HL-60 (cell line): ENCODE measurements around the gene FDX2.

Experiments used
- DNase-seq, 2 experiments: peaks; one replicate each; pipeline ENCODE4 v3.0.0-alpha.2; 2010 to 2020; ENCODE audit warnings: low read depth in 1 of 2, low spot score in 1 of 2
- H3K27ac ChIP-seq: fragments of 250-450 bp; sonication (Bioruptor Pico); replicated peaks from 2 replicates; pipeline ENCODE4 v1.5.1; 2020; ENCODE audit warnings: mild to moderate bottlenecking, moderate library complexity
- H3K27me3 ChIP-seq: fragments of 250-450 bp; sonication (Bioruptor Pico); 2 replicates; pipeline ENCODE4 v1.5.1; 2021; ENCODE audit warnings: mild to moderate bottlenecking, moderate library complexity; ENCODE audit not compliant: insufficient read depth, poor library complexity, severe bottlenecking
- H3K4me3 ChIP-seq: replicated peaks from 2 replicates; pipeline ENCODE4 v1.5.1; 2011; ENCODE audit warnings: mild to moderate bottlenecking, control low read depth, low read length; ENCODE audit not compliant: insufficient read depth
- CTCF ChIP-seq: IDR thresholded peaks from one replicate; pipeline ENCODE4 v1.5.1; 2011; ENCODE audit warnings: low read length, control low read depth, inconsistent platforms; ENCODE audit not compliant: insufficient read depth
- GABPA ChIP-seq: IDR thresholded peaks from 2 replicates; pipeline ENCODE4 v1.6.1; 2012; ENCODE audit warnings: low read depth
- POLR2AphosphoS5 ChIP-seq: IDR thresholded peaks from 2 replicates; pipeline ENCODE4 v1.6.1; 2012; ENCODE audit warnings: low read depth
- SPI1 ChIP-seq: IDR thresholded peaks from 2 replicates; pipeline ENCODE4 v1.6.1; 2012; ENCODE audit warnings: low read depth, mild to moderate bottlenecking, borderline replicate concordance
- TF ChIP-seq, protein P1 (sequence below): IDR thresholded peaks from 2 replicates; pipeline ENCODE4 v1.6.1; 2012; ENCODE audit warnings: low read depth; ENCODE audit not compliant: insufficient replicate concordance

Gene FDX2

GRCh38 chr19:10271543-10272086, 44.2 kb downstream of the FDX2 start:
- H3K27ac ChIP-seq = peak overlapping the region; percentile 59
- peak in 1 of 2 experiments; percentile 29 for DNase-seq
- peak overlapping the region; percentile 32 for H3K4me3 ChIP-seq
- no peak for TF ChIP-seq CTCF
- 0 out of 2 replicates have a peak, but pooled peaks have one; percentile 10 for TF ChIP-seq SPI1
- H3K27me3 ChIP-seq = peaks cover 2% of the 10 kb centered on the region

- peak in 1 of 2 experiments; percentile 68 for DNase-seq
- H3K27ac ChIP-seq = peak within 1 kb of the TSS; percentile 59
- TF ChIP-seq POLR2AphosphoS5 = no peak
Measured at GRCh38 chr19:10270616-10271394, 45.0 kb downstream of the FDX2 start, which contains the start of gene ICAM1. Gene ICAM1, plus strand, starts transcription at chr19:10271120. Its CDS starts 40 bp downstream, at chr19:10271160.

GRCh38 chr19:10270180-10270615, 45.6 kb downstream of the FDX2 start:
- peak overlapping the region; percentile 59 for H3K27ac ChIP-seq
- H3K4me3 ChIP-seq = peak overlapping the region; percentile 32
- DNase-seq = peak; percentile 92
- TF ChIP-seq GABPA = no peak
- no peak for TF ChIP-seq CTCF
- TF ChIP-seq, protein P1, sequence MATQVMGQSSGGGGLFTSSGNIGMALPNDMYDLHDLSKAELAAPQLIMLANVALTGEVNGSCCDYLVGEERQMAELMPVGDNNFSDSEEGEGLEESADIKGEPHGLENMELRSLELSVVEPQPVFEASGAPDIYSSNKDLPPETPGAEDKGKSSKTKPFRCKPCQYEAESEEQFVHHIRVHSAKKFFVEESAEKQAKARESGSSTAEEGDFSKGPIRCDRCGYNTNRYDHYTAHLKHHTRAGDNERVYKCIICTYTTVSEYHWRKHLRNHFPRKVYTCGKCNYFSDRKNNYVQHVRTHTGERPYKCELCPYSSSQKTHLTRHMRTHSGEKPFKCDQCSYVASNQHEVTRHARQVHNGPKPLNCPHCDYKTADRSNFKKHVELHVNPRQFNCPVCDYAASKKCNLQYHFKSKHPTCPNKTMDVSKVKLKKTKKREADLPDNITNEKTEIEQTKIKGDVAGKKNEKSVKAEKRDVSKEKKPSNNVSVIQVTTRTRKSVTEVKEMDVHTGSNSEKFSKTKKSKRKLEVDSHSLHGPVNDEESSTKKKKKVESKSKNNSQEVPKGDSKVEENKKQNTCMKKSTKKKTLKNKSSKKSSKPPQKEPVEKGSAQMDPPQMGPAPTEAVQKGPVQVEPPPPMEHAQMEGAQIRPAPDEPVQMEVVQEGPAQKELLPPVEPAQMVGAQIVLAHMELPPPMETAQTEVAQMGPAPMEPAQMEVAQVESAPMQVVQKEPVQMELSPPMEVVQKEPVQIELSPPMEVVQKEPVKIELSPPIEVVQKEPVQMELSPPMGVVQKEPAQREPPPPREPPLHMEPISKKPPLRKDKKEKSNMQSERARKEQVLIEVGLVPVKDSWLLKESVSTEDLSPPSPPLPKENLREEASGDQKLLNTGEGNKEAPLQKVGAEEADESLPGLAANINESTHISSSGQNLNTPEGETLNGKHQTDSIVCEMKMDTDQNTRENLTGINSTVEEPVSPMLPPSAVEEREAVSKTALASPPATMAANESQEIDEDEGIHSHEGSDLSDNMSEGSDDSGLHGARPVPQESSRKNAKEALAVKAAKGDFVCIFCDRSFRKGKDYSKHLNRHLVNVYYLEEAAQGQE = no peak
- peak; percentile 76 for TF ChIP-seq POLR2AphosphoS5
- TF ChIP-seq SPI1 = peak; percentile 90
- H3K27me3 ChIP-seq = peaks cover 2% of the 10 kb centered on the region

More at GRCh38 chr19:10270616-10271394, 45.0 kb downstream of the FDX2 start, which contains the start of gene ICAM1:
- Histone ChIP-seq H3K27me3 (peaks cover 2% of the 10 kb centered on the region), H3K4me3 (peak within 1 kb of the TSS; percentile 32)

GRCh38 chr19:10269333-10270179, 46.3 kb downstream of the FDX2 start:
- DNase-seq = peak in 1 of 2 experiments; percentile 84
- Histone ChIP-seq H3K27ac (peak overlapping the region; percentile 59), H3K27me3 (peaks cover 2% of the 10 kb centered on the region), H3K4me3 (peak overlapping the region; percentile 32)
- TF ChIP-seq, protein P1 = no peak
- TF ChIP-seq CTCF = peak; percentile 84
